ENCODE measurements around the gene CAMK1D. TPM values are rescaled to one million over a fixed set of nuclear protein-coding genes. Genes with fewer than 3 reads are reported as not detected.
"Not testable (repeated sequence)": the region's sequence is repeated elsewhere in the genome, so short reads cannot be mapped to it uniquely, and the experiment has no call there.

Gene CAMK1D
- total and polyA plus RNA-seq, 5 donors, result 15.2 to 44.1 (median 26.6) TPM

DNA sequence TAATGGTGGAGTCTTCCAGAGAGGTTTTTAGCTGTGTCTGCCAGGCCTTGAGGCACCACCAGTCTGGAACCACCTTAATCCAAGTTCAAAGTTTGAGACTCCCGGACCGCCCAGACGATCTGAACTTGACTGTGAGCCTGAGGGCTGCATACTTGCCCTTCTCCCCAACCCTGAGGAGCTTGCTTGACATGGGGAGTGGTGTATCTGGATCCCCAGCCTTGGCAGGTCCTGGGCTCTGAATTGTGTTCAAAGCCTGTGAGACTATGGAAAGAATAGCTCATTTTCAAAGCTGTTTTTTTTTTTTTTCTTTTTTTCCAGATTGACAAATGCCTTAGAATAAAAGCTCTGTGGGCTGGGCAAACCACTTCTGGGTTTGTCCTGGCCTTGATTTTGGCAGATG lies 22.3 kb upstream of the CAMK1D start:
- Histone ChIP-seq H3K9me3 (ENCODE audit: control insufficient read depth, low read length) (no peaks in the 10 kb centered on the region), H3K4me1 (ENCODE audit: control insufficient read depth, insufficient read depth, low read length) (no peaks in the 10 kb centered on the region), H3K27ac (ENCODE audit: low read length) (no peak overlapping the region), H3K27me3 (ENCODE audit: control insufficient read depth, insufficient read depth) (no peaks in the 10 kb centered on the region), H3K4me3 (ENCODE audit: low read length) (no peak overlapping the region)
- intact Hi-C loops (cut with DNase I), result no loop called here
- 79% methylated on average over 3 of the region's 3 CpGs for WGBS
- DNase-seq, result no peak
- no peak for ATAC-seq

DNA sequence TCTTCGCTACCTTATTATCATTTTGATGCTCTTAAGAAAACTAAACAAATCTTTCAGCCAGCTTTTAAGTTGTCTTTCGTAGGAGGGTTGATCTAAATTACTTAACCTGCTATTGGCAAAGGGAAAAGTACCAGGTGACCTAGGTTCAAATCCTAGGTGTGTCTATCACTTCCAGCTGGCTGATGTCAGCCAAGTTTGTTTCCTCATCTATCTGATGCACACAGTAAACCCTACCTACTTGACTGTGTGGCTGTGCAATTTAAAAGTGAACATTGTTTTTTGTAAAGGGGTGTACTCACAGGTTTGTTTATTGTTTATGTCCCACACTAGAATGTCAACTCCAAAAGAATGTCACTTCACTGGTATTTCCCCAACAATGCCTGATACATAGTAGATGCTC lies 21.9 kb upstream of the CAMK1D start:
- H3K27me3 ChIP-seq (ENCODE audit: control insufficient read depth, insufficient read depth), result no peaks in the 10 kb centered on the region
- WGBS, result 86% methylated on average over 2 of the region's 2 CpGs
- intact Hi-C loops (cut with DNase I), result no loop called here
- ATAC-seq, result no peak
- no peaks in the 10 kb centered on the region for H3K9me3 ChIP-seq (ENCODE audit: control insufficient read depth, low read length)
- H3K4me3 ChIP-seq (ENCODE audit: low read length), result no peak overlapping the region
- H3K27ac ChIP-seq (ENCODE audit: low read length), result no peak overlapping the region
- no peak for DNase-seq
- no peaks in the 10 kb centered on the region for H3K4me1 ChIP-seq (ENCODE audit: control insufficient read depth, insufficient read depth, low read length)

DNA sequence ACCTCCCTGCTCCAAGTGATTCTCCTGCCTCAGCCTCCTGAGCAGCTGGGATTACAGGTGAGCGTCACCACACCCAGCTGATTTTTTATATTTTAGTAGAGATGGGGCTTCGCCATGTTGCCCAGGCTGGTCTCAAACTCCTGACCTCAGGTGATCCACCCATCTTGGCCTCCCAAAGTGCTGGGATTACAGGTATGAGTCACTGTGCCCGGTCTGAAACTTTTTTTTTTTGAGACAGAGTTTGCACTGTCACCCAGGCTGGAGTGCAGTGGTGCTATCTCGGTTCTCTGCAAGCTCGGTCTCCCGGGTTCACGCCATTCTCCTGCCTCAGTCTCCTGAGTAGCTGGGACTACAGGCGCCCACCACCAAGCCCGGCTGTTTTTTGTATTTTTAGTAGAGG lies 21.0 kb upstream of the CAMK1D start:
- ATAC-seq; H3K4me3 ChIP-seq (ENCODE audit: low read length); H3K4me1 ChIP-seq (ENCODE audit: control insufficient read depth, insufficient read depth, low read length); H3K27me3 ChIP-seq (ENCODE audit: control insufficient read depth, insufficient read depth); intact Hi-C loops (cut with DNase I); H3K9me3 ChIP-seq (ENCODE audit: control insufficient read depth, low read length); DNase-seq; H3K27ac ChIP-seq (ENCODE audit: low read length): not testable (repeated sequence)
- WGBS, result 75% methylated on average over 9 of the region's 9 CpGs

DNA sequence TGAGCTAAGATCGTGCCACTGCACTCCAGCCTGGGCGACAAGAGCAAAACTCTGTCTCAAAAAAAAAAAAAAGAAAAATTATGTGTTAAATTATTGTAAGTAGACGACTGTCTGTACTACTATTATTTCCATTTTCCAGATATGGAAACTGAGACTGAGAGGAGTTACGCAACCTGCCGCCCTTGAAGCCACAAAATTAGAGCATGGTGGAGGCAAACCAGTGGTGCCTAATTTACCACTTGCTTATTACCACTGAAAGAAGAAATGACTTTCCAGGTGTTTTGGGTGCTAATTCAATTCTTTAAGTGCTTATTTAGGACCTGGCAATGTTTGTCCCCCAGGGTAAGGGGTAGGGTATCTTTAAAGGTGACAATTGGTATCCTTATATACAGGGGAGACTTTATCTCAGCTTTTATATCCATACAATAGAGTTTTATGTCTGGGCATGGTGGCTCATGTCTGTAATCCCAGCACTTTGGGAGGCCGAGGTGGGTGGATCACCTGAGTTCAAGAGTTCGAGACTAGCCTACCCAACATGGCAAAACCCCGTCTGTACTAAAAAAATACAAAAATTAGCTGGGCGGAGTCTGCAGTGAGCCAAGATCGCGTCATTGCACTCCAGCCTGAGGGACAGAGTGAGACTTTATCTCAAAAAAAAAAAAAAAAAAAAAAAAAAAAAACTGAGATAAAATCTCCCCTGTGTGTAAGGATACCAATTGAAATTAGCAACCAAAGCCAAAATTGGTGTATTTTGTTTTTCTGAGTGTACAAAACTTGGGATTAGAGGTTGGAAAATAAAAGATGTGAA lies 16.6 kb upstream of the CAMK1D start:
- H3K27ac ChIP-seq (ENCODE audit: low read length), result peak overlapping the region; percentile 63

DNA sequence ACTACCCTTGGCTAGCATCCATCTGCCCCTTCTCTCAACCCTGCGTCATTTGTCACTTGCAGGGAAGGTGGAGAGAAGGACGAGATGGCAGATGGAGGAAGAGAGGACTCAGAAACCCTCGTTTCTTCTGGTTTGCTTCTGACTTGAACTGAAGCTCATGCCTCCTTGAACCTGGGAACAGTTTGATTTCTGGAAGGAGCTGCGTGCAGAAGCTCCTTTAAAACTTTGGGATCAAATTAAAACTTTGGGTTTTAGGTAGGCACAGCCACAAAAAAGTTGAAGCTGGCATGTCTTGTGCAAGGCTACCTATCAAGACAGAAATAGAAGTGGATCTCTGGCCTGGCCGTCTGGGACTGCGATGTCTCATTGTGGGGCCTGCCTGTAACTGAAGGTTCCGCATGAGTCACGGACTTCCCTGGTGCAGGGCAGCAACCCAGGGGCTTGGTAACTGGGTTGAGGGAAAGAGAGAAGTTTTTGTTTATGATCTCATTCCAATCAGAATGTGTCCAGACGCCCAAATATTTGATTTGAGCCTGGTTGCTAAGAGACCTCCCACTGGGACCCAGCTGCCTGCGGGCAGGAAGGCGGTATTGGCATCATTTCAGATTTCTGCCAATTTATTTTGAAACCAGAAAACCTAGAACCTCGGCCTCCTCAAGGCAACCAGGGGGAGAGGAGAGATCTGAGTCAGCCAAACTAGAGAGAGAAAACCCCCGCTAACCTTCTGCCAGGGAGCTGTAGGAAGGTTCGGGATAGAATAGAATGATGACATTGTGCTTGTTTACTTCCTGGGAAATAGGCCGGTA lies 15.8 kb upstream of the CAMK1D start:
- Histone ChIP-seq H3K4me1 (ENCODE audit: control insufficient read depth, insufficient read depth, low read length) (peaks cover 2% of the 10 kb centered on the region), H3K4me3 (ENCODE audit: low read length) (no peak overlapping the region), H3K27me3 (ENCODE audit: control insufficient read depth, insufficient read depth) (no peaks in the 10 kb centered on the region), H3K9me3 (ENCODE audit: control insufficient read depth, low read length) (no peaks in the 10 kb centered on the region), H3K27ac (ENCODE audit: low read length) (peak overlapping the region; percentile 63)
- ATAC-seq, result peak; percentile 94 to 96
- WGBS, result 25% methylated on average over 15 of the region's 15 CpGs
- peak; percentile 72 to 83 (median 80) for DNase-seq
- intact Hi-C loops (cut with DNase I), result no loop called here

More for the DNA sequence above, 16.6 kb upstream of the CAMK1D start:
- Histone ChIP-seq H3K4me1 (ENCODE audit: control insufficient read depth, insufficient read depth, low read length) (peaks cover 2% of the 10 kb centered on the region), H3K9me3 (ENCODE audit: control insufficient read depth, low read length) (no peaks in the 10 kb centered on the region), H3K27me3 (ENCODE audit: control insufficient read depth, insufficient read depth) (no peaks in the 10 kb centered on the region), H3K4me3 (ENCODE audit: low read length) (no peak overlapping the region)
- WGBS, result 68% methylated on average over 11 of the region's 11 CpGs
- intact Hi-C loops (cut with DNase I), result no loop called here
- DNase-seq (peak; percentile 26 to 66 (median 63)), ATAC-seq (peak in 1 of 2 donors; percentile 43)

DNA sequence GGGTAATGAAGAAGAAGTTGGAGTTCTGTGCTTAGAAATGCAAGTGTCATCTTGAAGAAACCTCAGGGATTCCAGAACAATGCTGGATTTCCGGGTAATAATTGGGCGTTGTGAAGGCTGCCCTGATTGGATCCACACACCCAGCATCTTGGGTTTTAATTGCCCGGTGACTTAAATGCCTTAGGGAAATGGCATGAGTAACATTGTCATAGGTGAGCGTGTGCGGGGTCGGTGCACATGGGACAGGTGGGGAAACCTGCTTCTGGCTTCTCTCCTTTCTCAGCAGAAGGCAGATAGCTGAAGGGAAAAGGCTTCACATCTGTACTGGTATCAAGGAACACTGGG lies 15.2 kb upstream of the CAMK1D start:
- no peaks in the 10 kb centered on the region for H3K27me3 ChIP-seq (ENCODE audit: control insufficient read depth, insufficient read depth)
- intact Hi-C loops (cut with DNase I), result no loop called here
- no peak overlapping the region for H3K27ac ChIP-seq (ENCODE audit: low read length)
- H3K9me3 ChIP-seq (ENCODE audit: control insufficient read depth, low read length), result no peaks in the 10 kb centered on the region
- WGBS, result 71% methylated on average over 6 of the region's 6 CpGs
- H3K4me3 ChIP-seq (ENCODE audit: low read length), result no peak overlapping the region
- ATAC-seq (no peak), DNase-seq (no peak)
- H3K4me1 ChIP-seq (ENCODE audit: control insufficient read depth, insufficient read depth, low read length), result peaks cover 2% of the 10 kb centered on the region

DNA sequence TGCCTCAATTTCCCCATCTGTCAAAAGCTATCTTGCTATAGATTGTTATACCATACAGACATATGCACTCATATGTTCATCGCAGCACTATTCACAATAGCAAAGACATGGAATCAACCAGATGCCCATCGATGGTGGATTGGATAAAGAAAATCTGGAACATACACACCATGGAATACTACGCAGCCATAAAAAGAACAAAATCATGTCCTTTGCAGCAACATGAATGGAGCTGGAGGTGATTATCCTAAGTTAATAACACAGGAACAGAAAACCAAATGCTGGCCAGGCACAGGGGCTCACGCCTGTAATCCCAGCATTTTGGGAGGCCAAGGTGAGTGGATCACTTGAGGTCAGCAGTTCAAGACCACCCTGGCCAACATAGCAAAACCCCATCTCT lies 14.2 kb upstream of the CAMK1D start:
- H3K4me3 ChIP-seq (ENCODE audit: low read length); H3K27me3 ChIP-seq (ENCODE audit: control insufficient read depth, insufficient read depth); H3K4me1 ChIP-seq (ENCODE audit: control insufficient read depth, insufficient read depth, low read length); ATAC-seq; H3K27ac ChIP-seq (ENCODE audit: low read length); DNase-seq; H3K9me3 ChIP-seq (ENCODE audit: control insufficient read depth, low read length); intact Hi-C loops (cut with DNase I): not testable (repeated sequence)
- WGBS, result 74% methylated on average over 4 of the region's 4 CpGs

DNA sequence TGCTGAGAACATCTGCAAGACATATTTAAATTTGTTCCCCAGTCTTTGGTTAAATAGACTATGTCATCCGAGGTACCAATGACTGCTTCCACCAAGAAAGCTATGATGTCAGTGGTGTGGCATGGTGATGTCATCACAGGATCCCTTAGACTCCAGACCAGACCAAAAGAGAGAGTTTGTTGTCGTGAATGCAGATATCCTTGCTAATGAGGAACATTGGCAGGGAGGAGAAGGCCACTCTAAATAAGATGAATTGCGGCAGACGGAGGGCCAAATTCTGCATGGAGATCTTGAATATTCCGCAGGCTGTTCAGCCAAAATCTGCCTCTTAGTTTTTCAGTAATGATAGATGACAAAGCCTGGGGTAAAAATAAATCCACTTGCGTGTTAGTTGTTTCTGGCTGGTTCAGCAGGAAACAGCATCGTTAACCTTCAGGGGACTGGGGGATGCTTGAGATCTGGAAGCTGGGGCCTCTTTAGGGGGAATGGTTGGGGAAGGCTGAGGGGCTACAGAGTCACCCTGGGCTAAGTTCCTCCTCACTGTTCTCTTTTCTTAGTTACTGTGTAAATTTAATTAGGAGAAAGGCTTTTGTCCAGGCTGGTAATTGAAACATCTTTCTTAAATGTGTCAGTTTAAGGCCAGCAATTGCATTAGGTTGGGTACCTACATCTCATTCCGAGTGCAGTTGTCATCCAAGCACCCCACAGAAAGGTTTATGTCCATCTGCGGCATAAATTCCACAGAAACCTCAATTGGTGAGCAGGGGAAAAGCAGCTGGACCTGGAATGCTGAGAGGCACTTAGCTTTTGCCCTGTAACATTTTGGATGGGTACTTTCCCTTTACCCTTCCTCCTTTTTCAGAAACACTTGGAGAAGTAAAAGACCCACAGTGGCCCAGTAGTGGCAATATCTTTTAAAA lies 11.6 kb upstream of the CAMK1D start:
- ATAC-seq (no peak), DNase-seq (no peak)
- intact Hi-C loops (cut with DNase I), result no loop called here
- H3K27me3 ChIP-seq (ENCODE audit: control insufficient read depth, insufficient read depth), result no peaks in the 10 kb centered on the region
- no peak overlapping the region for H3K27ac ChIP-seq (ENCODE audit: low read length)
- H3K9me3 ChIP-seq (ENCODE audit: control insufficient read depth, low read length), result no peaks in the 10 kb centered on the region
- H3K4me3 ChIP-seq (ENCODE audit: low read length), result no peak overlapping the region
- 46% methylated on average over 9 of the region's 9 CpGs for WGBS
- H3K4me1 ChIP-seq (ENCODE audit: control insufficient read depth, insufficient read depth, low read length), result peaks cover 2% of the 10 kb centered on the region

DNA sequence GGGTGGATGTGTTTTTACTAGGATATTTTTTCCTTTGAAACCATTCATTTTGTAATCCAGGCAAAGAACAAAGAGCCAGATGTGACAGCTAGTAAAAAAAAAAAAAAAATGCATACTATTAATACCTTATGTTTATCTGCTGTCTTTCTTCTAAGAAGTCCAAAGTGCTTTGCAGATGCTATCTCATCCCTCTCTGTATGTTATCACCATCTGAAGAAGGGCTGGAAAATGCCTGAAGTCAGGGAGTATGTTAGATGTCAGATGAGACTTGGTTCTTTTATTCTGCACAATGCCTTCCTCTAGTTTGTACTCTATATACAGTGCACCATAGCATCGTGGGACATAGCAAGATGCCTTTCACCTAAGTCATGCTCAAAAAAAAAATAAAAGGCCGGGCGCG lies 10.4 kb upstream of the CAMK1D start:
- peaks cover 2% of the 10 kb centered on the region for H3K4me1 ChIP-seq (ENCODE audit: control insufficient read depth, insufficient read depth, low read length)
- no peaks in the 10 kb centered on the region for H3K27me3 ChIP-seq (ENCODE audit: control insufficient read depth, insufficient read depth)
- intact Hi-C loops (cut with DNase I), result no loop called here
- ATAC-seq (no peak), DNase-seq (no peak)
- no peak overlapping the region for H3K4me3 ChIP-seq (ENCODE audit: low read length)
- WGBS, result 87% methylated on average over 4 of the region's 4 CpGs
- no peak overlapping the region for H3K27ac ChIP-seq (ENCODE audit: low read length)
- no peaks in the 10 kb centered on the region for H3K9me3 ChIP-seq (ENCODE audit: control insufficient read depth, low read length)

DNA sequence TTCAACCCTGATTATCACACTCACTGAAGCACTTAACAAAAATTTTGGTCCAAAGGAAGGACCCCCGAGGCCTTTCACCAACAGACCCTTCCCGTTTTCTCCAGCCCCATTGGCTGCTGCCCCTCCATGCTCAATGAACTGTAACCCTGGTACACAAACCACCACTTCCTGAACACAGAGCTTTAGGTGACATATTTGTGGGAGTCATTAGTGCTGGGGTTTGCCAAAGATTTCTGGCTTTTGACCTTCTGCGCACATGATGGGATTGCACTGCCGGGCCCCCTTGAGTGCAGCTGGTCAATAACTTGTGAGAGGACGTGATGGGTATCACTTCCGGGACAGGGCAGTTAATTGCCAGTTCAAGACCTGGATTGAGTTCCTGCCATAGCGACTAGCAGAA lies 9.0 kb upstream of the CAMK1D start:
- H3K4me3 ChIP-seq (ENCODE audit: low read length), result no peak overlapping the region
- intact Hi-C loops (cut with DNase I), result loop anchor here in 1 of 4 donors (10.0 kb wide), 1 partner anchor 76 kb away; no protein-coding TSS in a partner anchor
- no peaks in the 10 kb centered on the region for H3K27me3 ChIP-seq (ENCODE audit: control insufficient read depth, insufficient read depth)
- no peak overlapping the region for H3K27ac ChIP-seq (ENCODE audit: low read length)
- WGBS, result 91% methylated on average over 7 of the region's 7 CpGs
- ATAC-seq (no peak), DNase-seq (no peak)
- peaks cover 2% of the 10 kb centered on the region for H3K4me1 ChIP-seq (ENCODE audit: control insufficient read depth, insufficient read depth, low read length)
- H3K9me3 ChIP-seq (ENCODE audit: control insufficient read depth, low read length), result no peaks in the 10 kb centered on the region
